Adipocyte (in vitro differentiated cells): ENCODE data around the gene FBXL16.
"Not testable (repeated sequence)": the region's sequence is repeated elsewhere in the genome, so short reads cannot be mapped to it uniquely, and the experiment has no call there.

Experiments used
- DNase-seq: peaks from one replicate; pipeline ENCODE4 v3.0.0-alpha.2; 2015; ENCODE audit warnings: low read depth
- H3K27me3 ChIP-seq: replicated peaks from 2 replicates; pipeline ENCODE4 v1.7.0; 2013; ENCODE audit warnings: mild to moderate bottlenecking, low read length, moderate library complexity; ENCODE audit not compliant: control insufficient read depth, insufficient read depth
- H3K36me3 ChIP-seq: 2 replicates; pipeline ENCODE4 v1.7.0; 2013; ENCODE audit warnings: low read length, mild to moderate bottlenecking, moderate library complexity; ENCODE audit not compliant: control insufficient read depth, insufficient read depth, severe bottlenecking
- H3K4me1 ChIP-seq: 2 replicates; pipeline ENCODE4 v1.7.0; 2013; ENCODE audit warnings: mild to moderate bottlenecking, low read length, moderate library complexity; ENCODE audit not compliant: control insufficient read depth, insufficient read depth
- H3K4me3 ChIP-seq: 2 replicates; pipeline ENCODE4 v1.7.0; 2013; ENCODE audit warnings: mild to moderate bottlenecking, low read length, moderate library complexity
- H3K9ac ChIP-seq: 2 replicates; pipeline ENCODE4 v1.7.0; 2013; ENCODE audit warnings: mild to moderate bottlenecking, low read length, moderate library complexity
- H3K9me3 ChIP-seq: 2 replicates; pipeline ENCODE4 v1.7.0; 2013; ENCODE audit warnings: mild to moderate bottlenecking, low read length, moderate library complexity; ENCODE audit not compliant: control insufficient read depth

Gene FBXL16

GRCh38 chr16:743794-744500 lies 38.3 kb upstream of the FBXL16 start:
- no peak for DNase-seq
- Histone ChIP-seq H3K27me3 (peaks cover 3% of the 10 kb centered on the region), H3K36me3 (no peaks in the 10 kb centered on the region), H3K9me3 (no peaks in the 10 kb centered on the region), H3K4me1 (peaks cover 12% of the 10 kb centered on the region), H3K9ac (no peak overlapping the region), H3K4me3 (no peak overlapping the region)

GRCh38 chr16:742894-743293 lies 37.3 kb upstream of the FBXL16 start:
- DNase-seq, H3K36me3 ChIP-seq, H3K4me3 ChIP-seq, H3K9ac ChIP-seq, H3K9me3 ChIP-seq, H3K4me1 ChIP-seq, H3K27me3 ChIP-seq: not testable (repeated sequence)

GRCh38 chr16:741986-742629 lies 36.5 kb upstream of the FBXL16 start:
- no peaks in the 10 kb centered on the region for H3K9me3 ChIP-seq
- H3K4me1 ChIP-seq = peaks cover 7% of the 10 kb centered on the region
- no peak for DNase-seq
- no peak overlapping the region for H3K9ac ChIP-seq
- H3K4me3 ChIP-seq = no peak overlapping the region
- peaks cover 3% of the 10 kb centered on the region for H3K27me3 ChIP-seq
- peaks cover 4% of the 10 kb centered on the region for H3K36me3 ChIP-seq

GRCh38 chr16:740764-741505 lies 35.3 kb upstream of the FBXL16 start, which contains the start of gene CIAO3:
Gene CIAO3, minus strand, starts transcription at chr16:740997. Its CDS starts 12 bp downstream, at chr16:740985.
- Histone ChIP-seq H3K36me3 (peaks cover 16% of the 10 kb centered on the region), H3K27me3 (peaks cover 3% of the 10 kb centered on the region), H3K4me1 (peaks cover 7% of the 10 kb centered on the region), H3K9ac (peak within 1 kb of the TSS; percentile 96), H3K9me3 (no peaks in the 10 kb centered on the region), H3K4me3 (peak within 1 kb of the TSS; percentile 93)
- peak; percentile 95 for DNase-seq

- Histone ChIP-seq H3K27me3 (peaks cover 3% of the 10 kb centered on the region), H3K4me3 (peak overlapping the region; percentile 93), H3K9ac (peak overlapping the region; percentile 96), H3K4me1 (peaks cover 7% of the 10 kb centered on the region), H3K36me3 (peaks cover 21% of the 10 kb centered on the region), H3K9me3 (no peaks in the 10 kb centered on the region)
- DNase-seq = no peak
Observed at GRCh38 chr16:740459-740763, 34.8 kb upstream of the FBXL16 start.

GRCh38 chr16:739560-740458 lies 34.2 kb upstream of the FBXL16 start:
- Histone ChIP-seq H3K9me3 (no peaks in the 10 kb centered on the region), H3K4me1 (peaks cover 7% of the 10 kb centered on the region), H3K9ac (peak overlapping the region; percentile 96), H3K36me3 (peaks cover 26% of the 10 kb centered on the region), H3K4me3 (peak overlapping the region; percentile 93), H3K27me3 (peaks cover 3% of the 10 kb centered on the region)
- no peak for DNase-seq

DNA sequence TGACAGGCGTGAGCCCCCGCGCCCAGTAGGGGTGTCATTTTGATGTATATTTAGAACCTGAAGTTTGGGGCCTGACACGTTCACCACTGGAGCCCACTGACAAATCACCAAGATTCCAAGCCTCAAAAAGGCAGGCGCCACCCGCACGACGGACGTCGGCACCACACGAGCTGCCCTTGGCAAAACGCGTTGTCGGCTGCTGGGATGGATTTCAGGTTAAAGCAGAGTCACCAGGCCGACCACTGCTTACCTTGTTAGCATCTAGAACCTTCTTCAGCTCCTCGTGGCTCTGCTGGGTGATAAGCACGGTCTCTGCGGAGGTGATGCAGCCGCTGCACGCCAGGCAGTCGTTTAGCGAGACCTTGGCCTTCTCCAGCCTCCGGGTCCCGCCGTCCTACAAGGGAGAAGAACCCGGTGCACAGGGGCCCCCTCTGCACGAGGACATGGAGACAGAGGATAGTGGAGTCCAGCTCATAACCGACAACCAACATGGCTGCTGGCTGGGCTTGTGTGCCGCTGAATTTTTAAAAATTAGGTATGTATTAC lies 31.4 kb upstream of the FBXL16 start:
- no peak for DNase-seq
- H3K9me3 ChIP-seq = no peaks in the 10 kb centered on the region
- H3K36me3 ChIP-seq = peaks cover 46% of the 10 kb centered on the region

GRCh38 chr16:735982-736453 lies 30.4 kb upstream of the FBXL16 start:
- H3K4me1 ChIP-seq = peaks cover 7% of the 10 kb centered on the region
- no peak overlapping the region for H3K9ac ChIP-seq
- no peak for DNase-seq
- H3K27me3 ChIP-seq = no peaks in the 10 kb centered on the region
- H3K9me3 ChIP-seq = no peaks in the 10 kb centered on the region
- no peak overlapping the region for H3K4me3 ChIP-seq
- peaks cover 46% of the 10 kb centered on the region for H3K36me3 ChIP-seq

More for the DNA sequence above, 31.4 kb upstream of the FBXL16 start:
- Histone ChIP-seq H3K9ac (no peak overlapping the region), H3K4me3 (no peak overlapping the region), H3K27me3 (no peaks in the 10 kb centered on the region), H3K4me1 (peaks cover 7% of the 10 kb centered on the region)

- Histone ChIP-seq H3K36me3 (peaks cover 46% of the 10 kb centered on the region), H3K9ac (no peak overlapping the region), H3K4me3 (no peak overlapping the region), H3K4me1 (peaks cover 7% of the 10 kb centered on the region), H3K9me3 (no peaks in the 10 kb centered on the region), H3K27me3 (no peaks in the 10 kb centered on the region)
- DNase-seq = no peak
Observed at GRCh38 chr16:734981-735881, 29.6 kb upstream of the FBXL16 start.
